Effector memory CD8-positive, alpha-beta T cell (primary cell): Measurements from ENCODE around the gene CDC40.

Source experiments
- ATAC-seq: fragments of 150-1000 bp; cut with Tn5 transposase; replicated peaks from 2 replicates; pipeline ENCODE4 v1.10.0; 2021; ENCODE audit warnings: mild to moderate bottlenecking, moderate library complexity
- DNase-seq, 3 experiments: peaks; one replicate each; pipeline ENCODE4 v3.0.0; 2021
- H3K27ac Mint-ChIP-seq, 2 donors: one replicate each; pipeline ENCODE4 v1.8.0; 2022; ENCODE audit warnings: mild to moderate bottlenecking in 2 of 2, mixed read lengths in 2 of 2, moderate library complexity in 2 of 2
- H3K27me3 Mint-ChIP-seq, 2 donors: one replicate each; pipeline ENCODE4 v1.8.0; 2022; ENCODE audit warnings: mixed read lengths in 2 of 2
- H3K36me3 Mint-ChIP-seq: one replicate; pipeline ENCODE4 v1.8.0; 2022; ENCODE audit warnings: mild to moderate bottlenecking, moderate library complexity, mixed read lengths; ENCODE audit not compliant: insufficient read depth
- H3K4me1 Mint-ChIP-seq, 2 donors: one replicate each; pipeline ENCODE4 v1.8.0; 2022; ENCODE audit warnings: low read depth in 2 of 2, mixed read lengths in 2 of 2
- H3K4me3 Mint-ChIP-seq, 2 donors: one replicate each; pipeline ENCODE4 v1.8.0; 2022; ENCODE audit warnings: mild to moderate bottlenecking in 2 of 2, mixed read lengths in 2 of 2, moderate library complexity in 2 of 2
- H3K9me3 Mint-ChIP-seq, 2 donors: one replicate each; pipeline ENCODE4 v1.8.0; 2022; ENCODE audit warnings: mixed read lengths in 2 of 2

CDC40 gene

DNA sequence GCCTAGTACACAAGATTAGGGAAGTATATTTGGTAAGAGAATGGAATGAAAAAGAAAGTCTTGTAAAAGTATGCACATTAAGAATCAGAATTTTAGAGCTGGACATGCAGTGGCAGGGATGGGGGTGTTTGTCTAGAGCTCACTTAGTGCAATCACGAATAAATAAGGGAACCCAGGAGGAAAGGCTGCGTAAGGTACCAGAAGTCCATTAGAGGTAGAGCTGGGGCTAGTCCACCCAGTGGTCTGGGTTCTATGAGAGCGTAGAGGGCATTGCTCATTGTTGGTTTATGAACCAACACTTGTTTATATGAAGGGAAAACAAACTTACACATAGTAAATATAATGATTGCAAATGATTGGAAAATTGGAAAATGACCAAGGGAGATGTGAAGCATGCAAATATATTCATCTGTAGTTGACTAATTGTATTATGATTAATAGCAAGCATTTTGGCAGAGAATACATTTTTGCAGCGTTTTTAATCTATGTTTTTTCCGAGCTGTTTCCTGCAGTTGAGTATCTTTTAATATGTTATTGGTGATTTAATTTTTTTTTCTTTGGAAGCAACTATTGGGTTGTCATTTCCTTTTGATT is 3.2 kb downstream of the CDC40 start:
- Mint-ChIP-seq H3K36me3 (peaks cover 3% of the 10 kb centered on the region), H3K27ac (no peak overlapping the region), H3K27me3 (no peaks in the 10 kb centered on the region), H3K4me3 (no peak overlapping the region), H3K4me1 (peaks cover 13 to 15% of the 10 kb centered on the region in 2 donors), H3K9me3 (no peaks in the 10 kb centered on the region)
- DNase-seq, result no peak
- ATAC-seq, result no peak

DNA sequence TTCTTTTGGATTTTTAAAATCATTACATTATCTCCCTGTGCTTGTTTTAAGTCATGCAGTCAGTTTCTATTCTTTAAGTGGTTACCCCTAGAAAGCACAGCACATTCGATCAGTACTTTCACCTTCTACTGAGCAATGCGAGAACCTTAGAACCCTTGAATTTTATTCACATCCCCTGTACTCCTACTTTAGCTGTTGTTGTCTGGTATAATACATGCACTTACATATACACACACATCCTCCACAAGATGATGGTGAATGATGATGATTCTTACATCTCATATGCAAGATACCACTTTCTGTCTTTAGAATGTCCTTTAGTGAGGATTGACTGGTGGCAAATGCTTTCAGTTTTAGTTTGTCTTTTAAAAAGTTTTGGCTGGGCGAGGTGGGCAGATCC is 5.7 kb downstream of the CDC40 start:
- H3K27ac Mint-ChIP-seq, result peak overlapping the region; percentile 64 to 67
- H3K4me3 Mint-ChIP-seq, result peak overlapping the region; percentile 60 to 61
- peak; percentile 31 for ATAC-seq

DNA sequence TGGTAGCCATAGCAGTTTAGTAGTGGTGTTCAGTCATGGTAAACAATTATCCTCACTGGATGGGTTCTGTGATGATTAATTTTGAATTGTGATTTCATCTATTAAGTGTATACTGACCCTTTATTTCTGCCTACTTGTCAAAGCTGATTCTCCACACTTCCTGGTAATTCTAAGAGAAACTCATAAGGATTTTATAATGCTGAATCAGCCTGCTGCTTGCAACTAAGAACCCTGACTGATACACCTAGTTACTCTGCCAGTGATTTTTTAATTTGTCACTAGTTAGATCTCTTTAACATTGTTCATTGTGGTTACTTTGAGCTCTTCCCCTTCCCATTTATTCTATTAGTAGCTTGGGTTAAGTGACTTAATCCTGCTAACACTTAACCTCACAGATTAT is 8.6 kb downstream of the CDC40 start:
- ATAC-seq (no peak), DNase-seq (no peak)
- Mint-ChIP-seq H3K9me3 (no peaks in the 10 kb centered on the region), H3K27ac (no peak overlapping the region), H3K27me3 (no peaks in the 10 kb centered on the region), H3K4me1 (peaks cover 7 to 11% of the 10 kb centered on the region in 2 donors), H3K4me3 (no peak overlapping the region), H3K36me3 (peaks cover 9% of the 10 kb centered on the region)

More for the DNA sequence above, 5.7 kb downstream of the CDC40 start:
- no peak for DNase-seq
- Mint-ChIP-seq H3K27me3 (no peaks in the 10 kb centered on the region), H3K4me1 (peaks cover 7 to 10% of the 10 kb centered on the region in 2 donors), H3K36me3 (no peaks in the 10 kb centered on the region), H3K9me3 (no peaks in the 10 kb centered on the region)

DNA sequence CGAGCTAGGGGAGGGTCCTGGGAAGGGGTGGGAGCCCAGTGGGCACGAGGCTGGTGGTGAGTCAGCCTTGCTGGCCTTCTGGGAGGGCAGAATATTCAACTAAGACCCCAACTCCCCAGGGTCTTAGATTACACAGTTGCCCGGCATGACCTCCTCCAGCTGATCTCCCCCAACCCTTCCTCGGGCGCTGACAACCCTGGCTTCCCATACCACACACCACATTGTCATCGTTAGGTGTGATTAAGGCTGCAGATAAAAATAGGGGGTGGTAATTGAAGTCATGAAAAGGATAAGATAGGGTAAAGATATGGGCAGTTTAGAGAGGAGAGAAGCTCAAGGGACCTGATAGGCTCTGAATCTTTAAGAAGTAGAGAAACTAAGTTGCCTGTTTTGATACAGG is 10.5 kb downstream of the CDC40 start:
- Mint-ChIP-seq H3K4me3 (no peak overlapping the region), H3K36me3 (peaks cover 21% of the 10 kb centered on the region), H3K9me3 (no peaks in the 10 kb centered on the region), H3K27me3 (no peaks in the 10 kb centered on the region), H3K4me1 (peaks cover 5 to 20% of the 10 kb centered on the region in 2 donors), H3K27ac (no peak overlapping the region)
- ATAC-seq (no peak), DNase-seq (no peak)

DNA sequence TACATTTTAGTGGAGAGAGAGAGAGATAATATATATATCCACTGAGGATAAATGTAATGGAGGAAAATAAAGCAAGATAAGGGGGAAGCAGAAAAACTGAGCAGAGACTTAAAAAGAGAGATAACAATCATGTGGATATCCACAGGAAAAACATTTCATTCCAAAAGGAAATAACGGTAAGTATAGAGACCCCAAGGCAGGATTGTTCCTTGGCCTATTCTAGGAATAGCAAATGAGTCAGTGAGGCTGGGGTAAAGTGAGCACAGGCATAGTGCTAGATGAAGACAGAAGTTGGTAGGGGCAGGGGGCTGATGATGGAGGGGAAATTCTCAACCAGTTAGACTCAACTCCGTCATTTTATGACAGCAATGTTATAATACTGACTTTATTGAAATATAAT is 11.2 kb downstream of the CDC40 start:
- Mint-ChIP-seq H3K4me3 (no peak overlapping the region), H3K36me3 (peaks cover 21% of the 10 kb centered on the region), H3K9me3 (no peaks in the 10 kb centered on the region), H3K27me3 (no peaks in the 10 kb centered on the region), H3K4me1 (peaks cover 0 to 17% of the 10 kb centered on the region in 2 donors), H3K27ac (no peak overlapping the region)
- ATAC-seq (no peak), DNase-seq (no peak)

DNA sequence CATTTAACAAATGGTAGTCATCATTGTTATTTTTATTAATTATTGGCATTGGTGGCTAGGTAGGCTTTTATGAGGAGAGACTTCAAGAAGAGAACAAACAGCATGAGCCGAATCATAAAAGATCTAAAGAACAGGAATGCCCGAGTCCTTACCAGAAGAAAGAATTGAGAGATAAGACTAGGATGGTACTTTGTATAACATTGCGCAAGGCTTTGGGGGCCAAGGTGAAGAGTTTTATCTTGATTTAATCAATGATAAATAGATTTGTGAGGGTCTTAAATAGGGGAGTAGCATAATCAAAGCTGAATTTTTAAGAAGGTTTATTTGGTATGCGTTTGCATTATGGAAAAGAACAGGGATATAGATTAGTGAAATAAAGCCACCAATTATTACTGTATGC is 15.4 kb downstream of the CDC40 start:
- Mint-ChIP-seq H3K9me3 (no peaks in the 10 kb centered on the region), H3K27ac (peak overlapping the region in 1 of 2 donors; percentile 35), H3K4me3 (no peak overlapping the region), H3K4me1 (peaks cover 0 to 24% of the 10 kb centered on the region in 2 donors), H3K27me3 (no peaks in the 10 kb centered on the region), H3K36me3 (peaks cover 21% of the 10 kb centered on the region)
- DNase-seq (no peak), ATAC-seq (no peak)

DNA sequence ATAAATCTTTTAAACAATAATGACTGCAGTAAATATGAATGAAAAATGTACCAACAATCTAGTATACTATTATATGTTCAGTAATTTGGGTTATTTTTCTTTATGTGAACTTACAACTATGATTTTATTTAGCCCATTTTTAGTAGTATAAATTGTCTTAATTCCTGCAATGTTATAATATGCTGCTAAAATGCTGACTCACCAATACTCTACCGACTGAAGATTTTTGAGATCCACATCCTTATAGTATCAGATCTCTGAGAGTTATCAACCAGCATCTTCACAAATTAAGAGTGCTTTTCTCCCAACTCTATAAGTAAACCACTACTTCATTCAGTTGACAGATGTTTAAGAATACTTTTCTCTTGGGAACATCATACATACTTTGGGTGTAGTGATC is 16.6 kb downstream of the CDC40 start:
- Mint-ChIP-seq H3K27me3 (no peaks in the 10 kb centered on the region), H3K4me1 (peaks cover 0 to 29% of the 10 kb centered on the region in 2 donors), H3K27ac (no peak overlapping the region), H3K4me3 (no peak overlapping the region), H3K36me3 (peaks cover 21% of the 10 kb centered on the region), H3K9me3 (no peaks in the 10 kb centered on the region)
- ATAC-seq, result no peak
- DNase-seq, result no peak

DNA sequence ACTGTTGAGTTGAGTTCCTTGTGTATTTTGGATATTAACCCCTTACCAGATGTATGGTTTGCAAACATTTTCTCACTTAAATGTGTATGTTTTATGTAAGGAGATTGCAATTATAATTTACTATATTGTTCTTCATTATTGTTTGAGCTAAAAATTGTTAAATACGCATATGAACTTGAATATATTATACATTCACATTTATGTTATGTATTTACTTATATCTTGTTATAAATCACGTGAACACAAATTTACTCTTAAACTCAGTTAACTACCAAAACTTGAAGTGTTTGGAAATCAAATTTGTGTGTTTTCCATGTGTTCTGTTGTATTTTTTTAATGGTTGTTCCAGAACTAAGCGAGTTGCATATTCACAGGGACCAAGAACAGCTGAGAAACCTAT is 18.3 kb downstream of the CDC40 start:
- no peaks in the 10 kb centered on the region for H3K27me3 Mint-ChIP-seq
- H3K4me3 Mint-ChIP-seq, result no peak overlapping the region
- peaks cover 0 to 32% of the 10 kb centered on the region in 2 donors for H3K4me1 Mint-ChIP-seq
- DNase-seq (no peak), ATAC-seq (no peak)
- H3K36me3 Mint-ChIP-seq, result peaks cover 14% of the 10 kb centered on the region
- H3K27ac Mint-ChIP-seq, result no peak overlapping the region
- H3K9me3 Mint-ChIP-seq, result no peaks in the 10 kb centered on the region

DNA sequence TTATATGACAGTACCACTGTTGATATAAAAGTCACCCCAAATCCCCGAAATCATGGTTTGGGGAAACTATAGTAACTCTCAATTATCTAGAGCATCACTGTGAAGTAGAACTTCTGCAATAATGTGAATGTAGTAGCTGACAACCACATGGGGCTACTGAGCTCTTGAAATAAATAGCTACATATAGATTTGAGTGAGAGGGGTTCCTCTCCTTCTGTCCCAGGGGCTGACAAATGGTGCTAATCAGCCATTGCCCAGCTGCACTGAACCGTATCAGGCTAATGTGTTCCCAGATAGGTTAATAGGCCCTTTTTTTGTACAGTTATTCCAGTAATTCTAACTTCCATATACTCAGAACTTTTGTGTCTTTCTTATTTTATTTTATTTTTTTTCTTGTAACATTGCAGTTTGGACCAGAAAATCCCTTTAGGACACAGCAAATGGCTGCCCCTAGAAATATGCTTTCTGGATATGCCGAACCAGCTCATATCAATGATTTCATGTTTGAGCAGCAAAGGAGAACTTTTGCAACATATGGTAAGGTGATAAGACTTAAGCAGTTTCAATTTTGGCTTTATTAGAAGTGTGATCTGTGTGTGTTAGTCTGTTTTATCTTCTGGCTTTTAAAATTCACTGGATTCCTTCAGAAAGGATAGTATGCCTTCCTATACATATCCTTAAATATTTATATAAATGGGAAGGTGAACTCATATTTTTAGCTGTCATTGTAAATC is 21.1 kb downstream of the CDC40 start:
- Mint-ChIP-seq H3K27ac (peak overlapping the region in 1 of 2 donors; percentile 31), H3K9me3 (no peaks in the 10 kb centered on the region), H3K4me3 (no peak overlapping the region), H3K4me1 (peaks cover 0 to 23% of the 10 kb centered on the region in 2 donors), H3K27me3 (no peaks in the 10 kb centered on the region), H3K36me3 (peaks cover 3% of the 10 kb centered on the region)
- no peak for ATAC-seq
- no peak for DNase-seq

DNA sequence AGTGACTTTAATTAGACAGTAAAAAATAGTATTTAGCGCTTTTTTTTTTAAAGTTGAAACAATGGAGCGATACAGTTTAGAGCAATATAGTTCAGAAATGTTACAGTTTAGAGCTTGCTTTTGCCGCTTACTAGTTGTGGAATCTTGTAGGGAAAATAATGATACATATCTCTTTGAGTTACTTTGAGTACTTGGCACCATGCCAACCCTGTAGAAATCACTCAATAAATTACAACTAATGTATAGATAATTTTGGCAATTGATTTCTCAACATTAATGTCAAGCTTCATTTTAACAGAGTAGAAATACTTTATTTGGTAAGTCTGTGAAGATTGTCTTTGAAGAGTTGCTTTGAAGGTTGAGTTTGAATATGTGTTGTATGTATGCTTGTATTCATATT is 27.4 kb downstream of the CDC40 start:
- no peaks in the 10 kb centered on the region for H3K9me3 Mint-ChIP-seq
- DNase-seq, result no peak
- H3K27me3 Mint-ChIP-seq, result no peaks in the 10 kb centered on the region
- H3K4me1 Mint-ChIP-seq, result peaks cover 0 to 14% of the 10 kb centered on the region in 2 donors
- peaks cover 44% of the 10 kb centered on the region for H3K36me3 Mint-ChIP-seq
- H3K4me3 Mint-ChIP-seq, result no peak overlapping the region
- no peak for ATAC-seq
- no peak overlapping the region for H3K27ac Mint-ChIP-seq

DNA sequence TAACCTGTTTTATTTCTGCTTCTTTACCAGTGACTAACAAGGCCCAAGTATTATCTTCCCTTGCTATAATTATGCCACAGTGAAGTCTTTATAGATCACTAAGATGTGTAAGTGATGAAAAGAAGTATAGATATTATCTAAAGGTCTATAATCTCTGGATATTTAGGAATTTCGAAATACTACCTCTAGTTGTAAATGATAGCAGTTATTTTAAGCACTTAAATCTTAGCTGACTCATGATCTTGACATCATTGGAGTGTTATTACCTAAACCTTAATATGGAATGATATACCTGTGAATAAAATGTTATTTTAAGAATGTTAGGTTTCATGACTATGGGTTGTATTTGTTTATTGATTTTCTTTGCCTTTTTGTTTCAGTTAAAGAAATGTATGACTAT is 31.5 kb downstream of the CDC40 start:
- Mint-ChIP-seq H3K27me3 (no peaks in the 10 kb centered on the region), H3K27ac (no peak overlapping the region), H3K36me3 (peaks cover 74% of the 10 kb centered on the region), H3K9me3 (no peaks in the 10 kb centered on the region), H3K4me1 (peaks cover 0 to 3% of the 10 kb centered on the region in 2 donors), H3K4me3 (no peak overlapping the region)
- no peak for ATAC-seq
- no peak for DNase-seq

DNA sequence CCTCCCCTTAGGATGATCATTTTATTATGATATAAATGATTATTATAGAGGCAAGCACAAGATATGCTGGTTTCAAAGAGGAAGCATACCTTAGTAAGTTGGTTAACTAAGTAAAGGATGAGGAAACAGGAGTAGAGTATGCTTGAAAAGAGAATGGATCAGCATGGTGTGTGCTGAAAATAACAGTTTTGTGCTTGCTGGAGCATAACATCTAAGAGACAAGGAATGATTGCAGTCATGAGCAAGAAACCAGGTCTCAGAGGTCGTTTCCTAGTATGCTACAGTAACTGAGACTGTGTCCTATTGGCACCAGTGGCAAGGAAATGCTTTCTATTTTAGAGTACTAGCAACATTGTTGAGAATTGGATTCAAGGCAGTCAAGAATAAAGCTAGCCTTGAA is 34.1 kb downstream of the CDC40 start:
- Mint-ChIP-seq H3K9me3 (no peaks in the 10 kb centered on the region), H3K36me3 (peaks cover 68% of the 10 kb centered on the region), H3K27ac (no peak overlapping the region), H3K4me3 (no peak overlapping the region), H3K4me1 (peaks cover 0 to 3% of the 10 kb centered on the region in 2 donors), H3K27me3 (no peaks in the 10 kb centered on the region)
- DNase-seq (no peak), ATAC-seq (no peak)

DNA sequence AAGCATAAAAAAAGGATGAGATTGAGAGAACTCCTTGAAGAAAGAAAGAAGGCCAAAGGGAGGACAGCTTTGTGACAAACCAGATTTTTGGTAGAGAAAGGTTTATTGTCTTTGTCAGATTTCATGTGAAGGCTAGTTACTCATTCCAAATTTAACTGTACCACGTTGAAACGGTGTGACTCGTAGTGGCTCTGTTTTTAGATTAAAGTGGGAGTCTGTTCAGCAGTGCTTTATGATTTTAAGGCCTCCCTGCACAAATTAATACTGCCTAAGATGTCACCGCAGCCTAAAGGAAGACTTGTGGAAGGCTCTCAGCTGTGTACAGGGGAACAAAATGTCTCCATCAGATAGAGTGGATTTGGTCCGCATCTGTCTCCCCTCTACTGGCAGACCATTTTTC is 35.9 kb downstream of the CDC40 start:
- Mint-ChIP-seq H3K27ac (peak overlapping the region in 1 of 2 donors; percentile 23), H3K4me1 (peaks cover 0 to 3% of the 10 kb centered on the region in 2 donors), H3K27me3 (no peaks in the 10 kb centered on the region), H3K36me3 (peaks cover 73% of the 10 kb centered on the region), H3K9me3 (no peaks in the 10 kb centered on the region), H3K4me3 (no peak overlapping the region)
- ATAC-seq, result no peak
- DNase-seq, result no peak

DNA sequence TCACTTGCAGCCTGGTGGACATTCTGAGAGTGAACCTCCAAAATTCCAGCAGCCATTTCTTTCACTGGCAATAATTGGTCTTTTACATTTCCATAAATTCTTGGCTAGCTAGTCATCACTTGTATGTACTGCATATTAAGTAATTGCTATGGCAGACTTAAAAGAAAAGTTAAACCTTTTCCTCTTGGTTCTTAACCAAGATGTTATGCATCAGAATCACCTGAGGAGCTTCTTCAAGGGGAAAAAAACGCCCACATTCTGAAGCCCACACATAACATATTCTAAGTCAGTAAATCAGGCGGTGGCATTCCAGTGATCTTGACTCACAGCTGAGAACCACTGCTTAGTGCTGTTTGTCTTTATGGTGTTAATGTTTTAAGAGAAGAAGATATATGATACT is 37.0 kb downstream of the CDC40 start:
- Mint-ChIP-seq H3K9me3 (no peaks in the 10 kb centered on the region), H3K4me1 (no peaks in the 10 kb centered on the region), H3K4me3 (no peak overlapping the region), H3K27me3 (no peaks in the 10 kb centered on the region), H3K27ac (peak overlapping the region in 1 of 2 donors; percentile 25), H3K36me3 (peaks cover 74% of the 10 kb centered on the region)
- ATAC-seq, result no peak
- DNase-seq, result no peak
